Gastrocnemius medialis (tissue), 4 donors: Measurements from ENCODE around the gene TMIE. TPM values are rescaled to one million over a fixed set of nuclear protein-coding genes. Genes with fewer than 3 reads are reported as not detected.

Experiments used
- ATAC-seq, 2 donors: fragments of 150-250 bp; one replicate each; pipeline ENCODE4 v1.9.1; 2016
- DNase-seq, 2 donors: peaks; one replicate each; pipeline ENCODE4 v3.0.0-alpha.2; 2019
- H3K27ac ChIP-seq, 4 donors: fragments of 200-600 bp; sonication (generic); 1 replicate in 1 of 4; 2 replicates in 3 of 4; pipeline ENCODE4 v1.5.1; 2016 to 2018; ENCODE audit warnings: mild to moderate bottlenecking in 2 of 4, moderate library complexity in 1 of 4
- H3K27me3 ChIP-seq, 3 donors: fragments of 200-600 bp; sonication (generic) in 2 of 3; 1 replicate in 1 of 3; 2 replicates in 2 of 3; pipeline versions ENCODE4 v1.5.1 to v1.6.0; 2016 to 2019; ENCODE audit warnings: mild to moderate bottlenecking in 1 of 3, moderate library complexity in 1 of 3
- H3K36me3 ChIP-seq, 2 donors: fragments of 200-600 bp; sonication (generic) in 1 of 2; one replicate each; pipeline ENCODE4 v1.5.1; 2017 to 2018
- H3K4me1 ChIP-seq, 2 donors: fragments of 200-600 bp; sonication (generic) in 1 of 2; one replicate each; pipeline ENCODE4 v1.5.1; 2016 to 2017; ENCODE audit warnings: mild to moderate bottlenecking in 2 of 2
- H3K4me3 ChIP-seq, 4 donors: fragments of 200-600 bp; sonication (generic) in 3 of 4; 1 replicate in 1 of 4; 2 replicates in 3 of 4; pipeline ENCODE4 v1.5.1; 2016 to 2019; ENCODE audit warnings: mild to moderate bottlenecking in 2 of 4
- H3K9me3 ChIP-seq, 3 donors: fragments of 200-600 bp; sonication (generic) in 2 of 3; 1 replicate in 1 of 3; 2 replicates in 2 of 3; pipeline ENCODE4 v1.5.1; 2016 to 2019
- CTCF ChIP-seq, 5 experiments: fragments of 450-650 bp in 3 of 5; fragments of 200-600 bp in 2 of 5; sonication (generic) in 2 of 5; IDR thresholded peaks in 4 of 5; conservative IDR thresholded peaks in 1 of 5; 1 replicate in 4 of 5; 2 replicates in 1 of 5; pipeline ENCODE4 v1.5.1; 2016 to 2019; ENCODE audit warnings: antibody characterized with exemption in 5 of 5, mild to moderate bottlenecking in 3 of 5, moderate library complexity in 3 of 5
- POLR2A ChIP-seq, 2 donors: fragments of 450-650 bp; IDR thresholded peaks; one replicate each; pipeline ENCODE4 v1.6.1; 2017; ENCODE audit warnings: antibody characterized with exemption in 2 of 2, mild to moderate bottlenecking in 2 of 2, moderate library complexity in 2 of 2
- in situ Hi-C, 4 donors: fragments of 200-750 bp; cut with MboI; loops; one replicate each; pipeline versions ENCODE4 v1.15.0 to v1.8.0; 2017; ENCODE audit warnings: low sequenced_read_pairs in 4 of 4
- intact Hi-C: fragments of 100-400 bp; cut with DNase I; formaldehyde crosslinking; loops from one replicate; pipeline ENCODE4 v1.15.1; 2023; ENCODE audit warnings: low total_unique reads
- total RNA-seq, 4 donors: library from RNA; depleted of rRNA; stranded (reverse); fragments of >200 nt; gene quantifications; one replicate each; pipeline versions ENCODE4 v1.1.0 to v1.2.3, GENCODE V29; 2016

TMIE gene
- total RNA-seq, 4 donors from 2014 or later = 0.20 to 0.26 (median 0.22) TPM; not detected in 1

- ATAC-seq (no peak), DNase-seq (no peak)
- TF ChIP-seq CTCF (IDR thresholded peaks at IDR 0.05 in 4 of 5, conservative IDR thresholded peaks at IDR 0.05 in 1 of 5) (no peak), POLR2A (IDR thresholded peaks at IDR 0.05) (no peak)
- no peak overlapping the region for H3K27ac ChIP-seq
- intact Hi-C loops = no loop called here
- H3K4me3 ChIP-seq = no peak overlapping the region
- peaks cover 0 to 5% of the 10 kb centered on the region in 2 donors for H3K4me1 ChIP-seq
- H3K27me3 ChIP-seq = peaks cover 0 to 4% (median 2%) of the 10 kb centered on the region in 3 donors
- H3K9me3 ChIP-seq = no peaks in the 10 kb centered on the region
- H3K36me3 ChIP-seq = no peaks in the 10 kb centered on the region
- in situ Hi-C loops = loop anchor here (10.0 to 25.0 kb wide), 4 partner anchors 182 to 624 kb away; no protein-coding TSS in a partner anchor
Observed at GRCh38 chr3:46713050-46713897, 12.1 kb downstream of the TMIE start.

- ATAC-seq (no peak), DNase-seq (no peak)
- no peaks in the 10 kb centered on the region for H3K9me3 ChIP-seq
- H3K36me3 ChIP-seq = no peaks in the 10 kb centered on the region
- in situ Hi-C loops = loop anchor here (10.0 to 25.0 kb wide), 4 partner anchors 181 to 623 kb away; no protein-coding TSS in a partner anchor
- TF ChIP-seq POLR2A (IDR thresholded peaks at IDR 0.05) (no peak), CTCF (IDR thresholded peaks at IDR 0.05 in 4 of 5, conservative IDR thresholded peaks at IDR 0.05 in 1 of 5) (no peak)
- no peak overlapping the region for H3K4me3 ChIP-seq
- no peaks in the 10 kb centered on the region for H3K4me1 ChIP-seq
- peaks cover 0 to 8% (median 2%) of the 10 kb centered on the region in 3 donors for H3K27me3 ChIP-seq
- no peak overlapping the region for H3K27ac ChIP-seq
- intact Hi-C loops = no loop called here
Observed at GRCh38 chr3:46713898-46714552, 12.8 kb downstream of the TMIE start.

- Histone ChIP-seq H3K9me3 (no peaks in the 10 kb centered on the region), H3K27me3 (peaks cover 0 to 8% (median 2%) of the 10 kb centered on the region in 3 donors), H3K4me3 (no peak overlapping the region), H3K4me1 (no peaks in the 10 kb centered on the region), H3K36me3 (no peaks in the 10 kb centered on the region), H3K27ac (no peak overlapping the region)
- TF ChIP-seq POLR2A (IDR thresholded peaks at IDR 0.05) (no peak), CTCF (IDR thresholded peaks at IDR 0.05 in 4 of 5, conservative IDR thresholded peaks at IDR 0.05 in 1 of 5) (no peak)
- DNase-seq (no peak), ATAC-seq (no peak)
- in situ Hi-C loops (loop anchor here (10.0 to 25.0 kb wide), 4 partner anchors 180 to 622 kb away; no protein-coding TSS in a partner anchor), intact Hi-C loops (no loop called here)
Observed at GRCh38 chr3:46714728-46715506, 13.7 kb downstream of the TMIE start.

- no peak overlapping the region for H3K27ac ChIP-seq
Observed at GRCh38 chr3:46715507-46716175, 14.4 kb downstream of the TMIE start.

More at GRCh38 chr3:46715507-46716175, 14.4 kb downstream of the TMIE start:
- Histone ChIP-seq H3K4me1 (no peaks in the 10 kb centered on the region), H3K27me3 (peaks cover 0 to 8% (median 2%) of the 10 kb centered on the region in 3 donors), H3K9me3 (no peaks in the 10 kb centered on the region), H3K36me3 (no peaks in the 10 kb centered on the region), H3K4me3 (no peak overlapping the region)
- TF ChIP-seq POLR2A (IDR thresholded peaks at IDR 0.05) (no peak), CTCF (IDR thresholded peaks at IDR 0.05 in 4 of 5, conservative IDR thresholded peaks at IDR 0.05 in 1 of 5) (no peak)
- in situ Hi-C loops (loop anchor here (10.0 to 25.0 kb wide), 4 partner anchors 179 to 622 kb away; no protein-coding TSS in a partner anchor), intact Hi-C loops (no loop called here)
- no peak for DNase-seq
- ATAC-seq = no peak
